RCC 7860 (cell line): ENCODE results near the gene UBXN7.
A peak's percentile ranks its signal among the peaks of the same experiment; 100 is the strongest.
"Not testable (repeated sequence)": the region's sequence is repeated elsewhere in the genome, so short reads cannot be mapped to it uniquely, and the experiment has no call there.

Experiments used
- DNase-seq: peaks from one replicate; pipeline ENCODE4 v3.0.0-alpha.2; 2015; ENCODE audit warnings: low spot score
- FAIRE-seq: peaks from 2 replicates; lab custom pipeline; 2012; peaks lifted over from hg19 to GRCh38; lab: Jason Lieb, UNC

The UBXN7 gene

DNA sequence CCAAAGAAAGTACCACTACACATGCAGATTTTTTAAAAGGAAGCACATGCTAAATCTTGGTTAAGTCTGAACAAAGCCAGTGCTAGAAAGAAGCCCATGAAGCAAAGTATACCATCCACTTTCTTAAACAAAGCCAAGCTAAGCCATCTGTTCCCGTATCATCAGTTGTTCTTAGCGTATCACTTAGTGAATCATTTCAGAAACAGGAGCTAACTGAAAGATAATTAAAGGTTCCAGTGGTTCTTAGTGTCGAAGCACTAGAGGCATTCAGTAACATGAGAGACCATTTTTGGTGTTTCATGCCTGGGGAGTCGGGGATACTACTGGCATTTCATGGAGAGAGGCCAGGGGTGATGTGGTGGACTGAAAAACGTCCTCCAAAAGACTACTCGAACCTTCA, 12.8 kb downstream of the UBXN7 start:
- DNase-seq: no peak
- FAIRE-seq: no peak

DNA sequence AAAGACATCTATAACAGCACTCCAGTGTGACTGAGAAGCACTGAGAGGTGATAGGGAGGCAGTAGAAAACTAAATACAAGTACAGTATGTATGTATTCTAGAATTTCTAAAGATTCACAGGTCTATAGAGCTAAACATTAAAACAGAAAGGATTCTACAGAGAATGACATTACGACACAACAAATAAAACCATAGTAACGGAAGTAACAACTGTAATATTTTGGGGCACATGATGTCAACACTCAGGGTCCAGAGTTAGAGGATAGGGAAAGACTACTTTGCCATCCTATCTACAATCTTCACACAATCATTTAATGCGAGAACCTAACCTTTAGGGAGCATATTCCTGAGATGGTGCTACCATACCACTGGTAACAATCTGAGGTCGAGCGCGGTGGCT, 13.6 kb downstream of the UBXN7 start:
- DNase-seq (no peak), FAIRE-seq (no peak)

DNA sequence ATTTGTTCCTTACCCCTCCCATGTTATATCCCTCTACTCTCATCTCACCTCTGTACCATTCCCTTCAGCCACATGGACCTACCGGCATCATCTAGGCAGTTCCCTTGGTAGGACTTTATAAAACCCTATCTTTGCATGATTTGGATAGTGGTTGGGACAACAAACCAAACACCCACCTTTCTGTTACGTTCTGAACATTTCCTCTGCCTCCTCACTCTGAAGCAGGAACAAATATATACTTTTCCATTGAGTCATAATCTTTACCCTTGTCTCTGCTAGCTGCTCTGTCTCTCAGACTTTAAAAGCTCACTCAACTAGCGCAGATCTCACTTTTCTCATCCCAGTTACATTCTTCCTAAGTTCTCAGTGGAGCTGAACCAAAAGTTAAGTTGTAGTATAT, 17.8 kb downstream of the UBXN7 start:
- FAIRE-seq (no peak), DNase-seq (no peak)

DNA sequence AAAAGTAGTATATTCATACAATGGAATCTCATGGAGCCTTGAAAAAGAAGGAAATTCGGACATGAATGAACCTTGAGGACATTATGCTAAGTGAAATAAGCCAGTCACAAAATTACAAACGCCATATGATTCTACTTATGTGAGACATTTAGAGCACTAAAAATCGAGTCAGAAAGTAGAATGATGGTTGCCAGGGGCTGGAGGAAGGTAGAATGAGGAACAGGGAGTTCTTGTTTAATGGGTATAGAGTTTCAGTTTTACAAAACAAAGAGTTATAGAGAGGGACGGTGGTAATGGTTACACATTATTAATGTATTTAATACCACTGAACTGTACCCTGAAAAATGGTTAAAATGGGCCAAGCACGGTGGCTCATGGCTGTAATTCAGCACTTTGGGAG, 19.5 kb downstream of the UBXN7 start:
- no peak for FAIRE-seq
- no peak for DNase-seq

DNA sequence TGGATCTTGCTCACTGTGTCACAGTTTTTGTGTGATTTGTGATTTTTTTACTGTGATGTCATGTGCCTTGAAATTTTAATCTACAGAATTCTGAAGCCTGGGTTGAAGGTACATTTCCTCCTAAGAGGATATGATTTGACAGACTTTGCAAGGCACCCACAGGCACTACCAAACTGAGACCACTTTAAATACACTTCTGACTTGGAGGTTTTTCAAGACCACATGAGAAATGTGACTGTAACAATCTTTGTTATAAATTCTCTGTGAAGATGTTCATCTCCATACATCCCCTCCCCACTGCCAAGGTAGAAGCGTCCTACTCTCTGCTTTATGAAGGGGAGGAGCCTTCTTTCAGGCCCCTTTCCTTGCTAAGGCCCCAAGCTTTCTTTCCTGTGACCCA, 22.8 kb downstream of the UBXN7 start:
- DNase-seq (no peak), FAIRE-seq (no peak)

DNA sequence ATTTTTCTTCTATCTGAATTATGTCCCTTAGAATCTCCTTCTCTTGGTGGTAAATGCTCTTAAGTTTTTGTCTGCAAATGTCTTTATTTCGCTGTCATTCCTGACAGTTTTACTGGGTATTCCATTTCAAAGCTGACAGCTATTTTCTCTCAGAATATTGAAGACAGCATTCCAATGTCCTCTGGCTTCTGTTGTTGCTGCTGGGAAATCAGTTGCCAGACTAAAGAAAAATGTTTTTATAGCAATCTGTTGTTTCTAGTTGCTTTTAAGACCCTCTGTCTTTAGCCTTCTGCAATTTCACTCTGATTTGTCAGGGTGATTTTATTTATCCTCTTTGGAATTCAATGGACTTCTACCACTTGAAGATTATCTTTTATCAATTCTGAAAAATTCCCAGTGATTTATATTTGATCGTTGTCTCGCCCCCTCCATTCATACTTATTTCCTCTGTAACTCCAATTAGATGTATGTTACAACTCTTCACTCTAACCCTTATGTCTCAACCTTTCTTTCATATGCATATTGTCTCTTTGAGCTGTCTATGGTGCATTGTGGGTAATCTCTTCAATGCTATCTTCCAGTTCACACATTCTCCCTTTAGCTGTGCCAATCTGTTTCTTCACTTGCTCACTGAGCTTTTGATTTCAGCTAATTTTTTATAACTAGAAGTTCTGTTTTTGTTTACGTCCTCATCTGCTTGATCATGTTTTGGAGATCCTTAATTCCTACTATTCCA, 23.5 kb downstream of the UBXN7 start:
- no peak for FAIRE-seq
- DNase-seq: no peak

DNA sequence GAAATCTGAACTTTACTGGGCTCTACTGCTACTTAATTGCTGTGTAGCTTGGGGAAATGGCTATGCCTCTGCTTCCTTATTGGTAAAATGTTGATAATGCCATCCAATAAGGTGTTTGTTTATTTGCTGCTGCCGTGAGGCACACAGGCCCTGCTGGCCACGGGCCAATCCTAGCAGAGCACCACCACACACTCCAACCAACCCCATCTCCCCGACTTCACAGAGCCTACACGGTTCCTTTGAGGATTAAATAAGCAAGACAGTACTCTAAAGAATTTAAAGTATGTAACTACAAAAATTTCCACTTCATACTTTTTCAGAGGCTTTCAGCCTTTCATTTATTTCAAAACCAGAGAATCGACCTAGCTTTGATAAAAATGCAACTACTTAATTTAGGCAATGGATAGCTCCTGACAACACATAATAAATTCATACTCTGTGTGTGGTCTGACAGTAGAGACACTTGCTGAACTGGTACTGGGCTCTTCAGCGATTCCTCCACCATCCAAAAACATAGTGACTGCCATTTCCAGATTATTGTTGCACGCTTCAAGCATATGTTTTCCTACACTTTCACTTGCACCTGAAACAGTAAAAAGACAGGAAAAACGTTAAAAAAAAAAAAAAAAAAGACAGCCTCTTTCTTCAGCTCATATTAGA, 25.3 kb downstream of the UBXN7 start:
- no peak for DNase-seq
- FAIRE-seq: no peak

DNA sequence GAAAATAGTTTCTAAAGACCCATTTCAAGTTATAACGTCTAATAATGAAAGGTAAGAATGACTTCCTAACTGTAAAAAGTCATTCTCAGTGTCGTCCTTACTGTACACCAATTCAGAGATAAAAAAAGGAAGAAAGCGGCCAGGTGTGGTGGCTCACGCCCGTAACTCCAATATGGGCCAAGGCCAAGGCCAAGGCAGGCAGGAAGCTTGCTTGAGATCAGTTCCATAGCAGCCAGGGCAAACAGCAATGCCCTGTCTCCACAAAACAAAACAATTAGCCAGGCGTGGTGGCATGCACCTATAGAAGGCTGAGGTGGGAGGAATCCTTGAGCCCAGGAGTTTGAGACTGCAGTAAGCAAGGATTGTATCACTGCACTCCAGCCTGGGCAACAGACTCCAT, 31.9 kb downstream of the UBXN7 start:
- no peak for FAIRE-seq
- DNase-seq: no peak

DNA sequence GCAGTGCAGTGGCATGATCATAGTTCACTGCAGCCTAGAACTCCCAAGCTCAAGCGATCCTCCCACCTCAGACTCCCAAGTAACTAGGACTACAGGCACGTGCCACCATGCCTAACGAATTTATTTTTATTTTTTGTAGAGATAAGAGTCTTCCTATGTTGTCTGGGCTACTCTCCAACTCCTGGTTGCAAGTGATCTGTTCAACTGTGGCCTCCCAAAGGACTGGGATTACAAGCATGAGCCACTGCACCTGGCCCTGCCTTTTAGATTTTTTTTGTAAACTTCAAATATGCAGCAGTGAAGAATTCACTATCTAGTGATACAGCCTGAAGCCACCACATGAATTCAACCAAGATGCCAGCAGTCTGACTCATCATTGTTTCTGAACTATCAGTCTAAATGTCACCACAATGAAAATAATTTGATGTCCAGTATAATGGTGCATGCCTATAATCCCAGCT, 32.7 kb downstream of the UBXN7 start:
- DNase-seq (peak; percentile 80), FAIRE-seq (peak; percentile 81)

DNA sequence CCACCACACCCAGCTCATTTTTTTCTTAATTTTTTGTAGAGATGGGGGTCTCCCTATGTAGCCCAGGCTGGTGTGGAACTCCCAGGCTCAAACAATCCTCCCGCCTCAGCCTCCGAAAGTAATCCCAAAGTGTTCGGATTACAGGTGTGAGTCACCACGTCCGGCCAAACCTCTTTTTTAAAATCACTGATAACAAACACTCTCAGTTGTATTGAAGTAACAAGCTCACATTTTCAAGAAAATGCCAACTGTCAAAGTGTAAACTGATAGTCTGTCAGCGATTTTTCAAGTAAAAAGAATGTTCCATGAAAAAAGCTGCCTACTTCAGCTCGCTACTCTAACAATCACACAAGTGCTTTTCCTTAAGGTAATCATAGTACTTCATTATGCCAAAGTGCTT, 33.4 kb downstream of the UBXN7 start:
- FAIRE-seq (no peak), DNase-seq (no peak)

DNA sequence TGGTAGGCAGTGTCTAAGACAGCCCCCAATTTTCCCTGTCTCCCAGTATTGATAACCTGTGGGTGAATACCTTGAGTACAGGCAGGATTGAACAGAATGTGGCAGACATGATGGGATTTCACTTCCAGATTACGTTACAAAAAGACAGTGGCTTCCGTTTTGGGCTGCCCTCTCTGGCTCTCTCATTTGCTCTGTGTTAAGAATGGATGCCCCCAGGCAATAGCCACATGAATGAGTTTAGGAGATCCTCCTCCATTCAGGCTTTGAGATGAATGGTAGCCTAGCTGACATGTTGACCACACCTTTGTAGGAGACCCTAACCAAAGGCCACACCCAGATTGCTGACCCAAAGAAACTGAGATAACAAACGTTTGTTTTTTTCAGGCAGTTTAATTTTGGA, 34.3 kb downstream of the UBXN7 start:
- DNase-seq: no peak

DNA sequence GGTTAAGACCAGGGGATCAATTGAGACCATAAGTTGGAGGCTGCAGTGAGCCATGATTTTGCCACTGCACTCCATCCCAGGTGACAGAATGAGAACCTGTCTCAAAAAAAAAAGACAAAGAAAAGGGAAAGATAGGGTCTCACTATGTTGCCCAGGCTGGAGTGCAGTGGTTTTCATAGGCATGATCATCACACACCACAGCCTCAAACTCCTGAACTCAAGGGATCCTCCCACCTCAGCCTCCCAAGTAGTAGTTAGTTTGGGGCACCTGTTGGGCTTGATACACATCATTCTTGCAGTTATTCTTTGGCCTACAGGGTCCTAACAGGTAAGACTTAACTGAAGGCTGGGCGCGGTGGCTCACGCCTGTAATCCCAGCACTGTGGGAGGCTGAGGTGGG, 42.1 kb downstream of the UBXN7 start:
- FAIRE-seq (no peak), DNase-seq (no peak)

More for the DNA sequence above, 34.3 kb downstream of the UBXN7 start:
- FAIRE-seq: no peak

DNA sequence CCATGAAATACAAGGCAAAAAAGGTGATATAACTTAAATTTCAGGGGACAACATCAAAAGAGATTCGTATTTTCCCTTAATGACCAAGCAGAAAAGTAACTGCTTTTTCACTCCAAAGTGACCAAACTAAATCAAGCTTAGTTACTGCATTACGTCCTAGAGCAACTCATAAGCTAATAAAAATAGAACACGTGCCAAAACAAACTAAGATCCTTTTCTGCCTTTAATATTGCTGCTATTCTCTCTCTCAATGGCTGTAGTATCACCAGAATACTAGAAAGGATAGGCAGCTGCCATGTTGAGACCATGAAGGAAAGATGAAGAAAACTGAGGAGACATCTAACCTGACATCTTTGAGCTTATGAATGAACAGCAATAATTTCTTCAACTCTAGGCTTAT, 43.3 kb downstream of the UBXN7 start:
- FAIRE-seq: no peak
- no peak for DNase-seq

DNA sequence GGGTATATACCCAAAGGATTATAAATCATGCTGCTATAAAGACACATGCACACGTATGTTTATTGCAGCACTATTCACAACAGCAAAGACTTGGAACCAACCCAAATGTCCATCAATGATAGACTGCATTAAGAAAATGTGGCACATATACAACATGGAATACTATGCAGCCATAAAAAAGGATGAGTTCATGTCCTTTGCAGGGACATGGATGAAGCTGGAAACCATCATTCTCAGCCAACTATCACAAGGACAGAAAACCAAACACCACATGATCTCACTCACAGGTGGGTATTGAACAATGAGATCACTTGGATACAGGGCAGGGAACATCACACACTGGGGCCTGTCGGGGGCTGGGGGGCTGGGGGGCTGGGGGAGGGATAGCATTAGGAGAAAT, 44.3 kb downstream of the UBXN7 start:
- not testable (repeated sequence) for FAIRE-seq, DNase-seq

DNA sequence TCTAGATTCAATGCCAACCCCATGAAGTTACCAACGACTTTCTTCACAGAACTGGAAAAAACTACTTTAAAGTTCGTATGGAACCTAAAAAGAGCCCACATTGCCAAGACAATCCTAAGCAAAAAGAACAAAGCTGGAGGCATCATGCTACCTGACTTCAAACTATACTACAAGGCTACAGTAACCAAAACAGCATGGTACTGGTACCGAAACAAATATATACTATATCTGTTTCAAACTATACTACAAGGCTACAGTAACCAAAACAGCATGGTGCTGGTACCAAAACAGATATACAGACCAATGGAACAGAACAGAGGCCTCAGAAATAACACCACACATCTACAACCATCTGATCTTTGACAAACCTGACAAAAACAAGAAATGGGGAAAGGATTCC, 45.4 kb downstream of the UBXN7 start:
- not testable (repeated sequence) for FAIRE-seq, DNase-seq

DNA sequence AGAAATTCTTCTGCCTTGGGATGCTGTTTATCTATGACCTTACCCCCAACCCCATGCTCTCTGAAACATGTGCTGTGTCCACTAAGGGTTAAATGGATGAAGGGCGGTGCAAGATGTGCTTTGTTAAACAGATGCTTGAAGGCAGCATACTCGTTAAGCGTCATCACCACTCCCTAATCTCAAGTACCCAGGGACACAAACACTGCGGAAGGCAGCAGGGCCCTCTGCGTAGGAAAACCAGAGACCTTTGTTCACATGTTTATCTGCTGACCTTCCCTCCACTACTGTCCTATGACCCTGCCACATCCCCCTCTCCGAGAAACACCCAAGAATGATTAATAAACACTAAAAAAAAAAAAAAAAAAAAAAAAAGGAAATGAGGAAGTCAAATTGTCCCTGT, 46.2 kb downstream of the UBXN7 start:
- FAIRE-seq, DNase-seq: not testable (repeated sequence)

DNA sequence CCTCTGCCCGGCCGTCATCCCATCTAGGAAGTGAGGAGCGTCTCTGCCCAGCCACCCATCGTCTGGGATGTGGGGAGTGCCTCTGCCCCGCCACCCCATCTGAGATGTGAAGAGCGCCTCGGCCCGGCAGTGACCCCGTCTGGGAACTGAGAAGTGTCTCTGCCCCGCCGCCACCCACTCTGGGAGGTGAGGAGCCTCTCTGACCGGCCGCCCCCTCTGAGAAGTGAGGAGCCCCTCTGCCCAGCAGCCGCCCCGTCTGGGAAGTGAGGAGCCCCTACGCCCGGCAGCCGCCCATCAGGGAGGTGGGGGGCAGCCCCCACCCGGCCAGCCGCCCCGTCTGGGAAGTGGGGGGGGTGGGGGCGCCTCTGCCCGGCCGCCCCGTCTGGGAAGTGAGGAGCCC, 46.8 kb downstream of the UBXN7 start:
- FAIRE-seq, DNase-seq: not testable (repeated sequence)

DNA sequence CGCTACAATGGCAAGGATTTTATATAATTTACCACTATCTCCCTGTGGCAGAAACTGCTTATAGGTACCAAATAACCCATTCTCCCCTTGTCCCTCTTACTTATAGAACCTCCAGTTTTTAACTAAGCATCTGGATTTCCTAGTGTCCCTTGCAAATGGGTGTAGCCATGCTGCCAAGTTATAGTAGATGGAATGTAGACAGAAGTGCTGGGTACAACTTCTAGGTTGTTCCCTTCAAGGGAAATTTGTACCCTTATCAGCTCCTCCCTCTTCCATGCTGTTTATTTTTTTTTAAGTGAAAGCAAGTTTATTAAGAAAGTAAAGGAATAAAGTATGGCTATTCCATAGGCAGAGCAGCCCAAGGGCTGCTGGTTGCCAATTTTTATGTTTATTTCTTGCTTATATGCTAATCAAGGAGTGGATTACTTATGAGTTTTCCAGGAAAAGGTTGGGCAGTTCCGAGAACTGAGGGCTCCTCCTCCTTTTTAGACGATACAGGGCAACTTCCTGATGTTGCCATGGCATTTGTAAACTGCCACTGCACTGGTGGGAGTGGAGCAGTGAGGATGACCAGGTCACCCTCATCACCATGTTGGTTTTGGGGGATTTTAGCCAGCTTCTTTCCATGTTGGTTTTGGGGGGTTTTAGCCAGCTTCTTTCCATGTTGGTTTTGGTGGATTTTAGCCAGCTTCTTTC, 53.9 kb downstream of the UBXN7 start:
- FAIRE-seq: no peak
- DNase-seq: no peak

DNA sequence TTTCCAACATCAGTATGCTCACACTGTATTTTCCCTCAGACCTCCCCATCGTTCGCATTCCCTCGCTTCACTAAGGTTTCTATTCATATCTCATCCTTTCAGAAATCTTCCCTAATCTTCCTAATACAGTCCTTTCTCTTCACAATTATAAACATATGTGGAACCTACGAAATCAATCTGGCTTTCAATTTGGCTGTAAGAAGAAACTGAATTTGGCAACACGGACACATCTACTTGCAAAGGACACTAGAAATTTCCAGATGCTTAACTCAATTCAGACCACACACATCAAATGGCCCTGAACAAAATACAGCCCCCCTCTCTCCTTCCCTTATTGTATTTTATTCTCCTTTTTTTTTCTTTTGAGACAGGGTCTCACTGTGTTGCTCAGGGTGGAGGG, 54.9 kb downstream of the UBXN7 start:
- DNase-seq (no peak), FAIRE-seq (no peak)

DNA sequence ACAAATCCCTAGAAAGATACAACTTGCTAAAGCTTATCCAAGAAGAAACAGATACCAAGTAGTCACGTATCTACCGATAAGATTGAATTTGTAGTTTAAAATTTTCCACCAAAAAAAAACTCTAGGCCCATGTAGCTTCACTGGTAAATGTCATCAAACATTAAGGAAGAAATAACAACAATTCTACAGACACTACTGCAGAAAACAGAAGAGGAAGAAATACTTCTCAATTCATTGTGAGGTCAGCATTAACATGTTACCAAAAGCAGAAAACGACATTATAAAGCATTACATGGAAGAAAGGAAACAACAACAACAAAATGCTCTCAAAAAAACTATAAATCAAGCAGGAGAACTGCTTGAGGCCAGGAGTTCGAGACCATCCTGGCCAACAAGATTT, 66.5 kb downstream of the UBXN7 start:
- FAIRE-seq (no peak), DNase-seq (no peak)

DNA sequence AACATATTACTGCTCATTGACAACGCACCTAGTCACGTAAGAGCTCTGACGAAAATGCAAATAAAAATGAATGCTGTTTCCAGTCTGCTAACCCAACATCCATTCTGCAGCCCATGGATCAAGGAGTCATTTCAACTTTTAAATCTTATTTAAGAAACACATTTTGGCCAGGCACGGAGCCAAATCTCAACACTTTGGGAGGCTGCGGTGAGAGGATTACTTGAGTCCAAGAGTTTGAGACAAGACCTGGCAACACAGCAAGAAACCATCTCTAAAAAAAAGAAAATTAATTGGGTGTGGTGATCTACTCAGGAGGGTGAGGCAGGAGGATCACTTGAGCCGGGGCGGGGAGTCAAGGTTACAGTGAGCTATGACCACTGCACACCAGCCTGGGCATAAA, 71.6 kb downstream of the UBXN7 start:
- DNase-seq: no peak
- FAIRE-seq: no peak

DNA sequence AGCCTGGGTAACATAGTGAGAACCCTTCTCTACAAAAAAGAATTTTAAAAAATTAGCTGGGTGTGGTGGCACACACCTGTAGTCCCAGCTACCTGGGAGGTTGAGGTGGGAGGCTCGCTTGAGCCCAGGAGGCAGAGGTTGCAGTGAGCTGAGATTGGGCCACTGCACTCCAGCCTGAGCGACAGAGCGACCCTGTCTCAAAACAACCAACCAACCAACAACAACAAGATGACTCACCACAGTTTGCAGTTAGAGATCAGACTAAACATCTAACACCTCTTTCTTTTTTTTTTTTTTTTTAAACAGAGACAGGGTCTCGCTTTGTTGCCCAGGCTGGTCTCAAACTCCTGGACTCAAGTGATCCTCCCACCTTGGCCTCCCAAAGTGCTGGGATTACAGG, 73.7 kb downstream of the UBXN7 start:
- not testable (repeated sequence) for DNase-seq, FAIRE-seq
